Activated naive CD8-positive, alpha-beta T cell treated with anti-CD3 and anti-CD28 coated beads, Interleukin-2, amount 10 ng/mL, durations not matched to agents 7 days and 5 days (primary cell): ENCODE measurements around the gene LRRC75A. TPM values are rescaled to one million over a fixed set of nuclear protein-coding genes. Genes with fewer than 3 reads are reported as not detected.

Experiments
- ATAC-seq: fragments of 150-1000 bp; cut with Tn5 transposase; one replicate; pipeline ENCODE4 v1.10.0; 2021; ENCODE audit warnings: low read depth, moderate library complexity
- POLR2A ChIA-PET: fragments of 350-600 bp; sonication (Branson Sonifier 250); formaldehyde crosslinking; loops from one replicate; lab custom pipeline; 2021; ENCODE audit warnings: antibody characterized with exemption; lab: Charles Lee
- DNase-seq: peaks from one replicate; pipeline ENCODE4 v3.0.0; 2021
- H3K27ac Mint-ChIP-seq: one replicate; pipeline ENCODE4 v1.8.0; 2022; ENCODE audit warnings: mild to moderate bottlenecking, mixed read lengths
- H3K27me3 Mint-ChIP-seq: one replicate; pipeline ENCODE4 v1.8.0; 2022; ENCODE audit warnings: mild to moderate bottlenecking, moderate library complexity, mixed read lengths
- H3K36me3 Mint-ChIP-seq: one replicate; pipeline ENCODE4 v1.8.0; 2021; ENCODE audit warnings: mild to moderate bottlenecking, mixed read lengths
- H3K4me1 Mint-ChIP-seq: one replicate; pipeline ENCODE4 v1.8.0; 2021; ENCODE audit warnings: mixed read lengths
- H3K4me3 Mint-ChIP-seq: one replicate; pipeline ENCODE4 v1.8.0; 2022; ENCODE audit warnings: mild to moderate bottlenecking, moderate library complexity, mixed read lengths
- H3K9me3 Mint-ChIP-seq: one replicate; pipeline ENCODE4 v1.8.0; 2021; ENCODE audit warnings: mixed read lengths
- total RNA-seq, 2 experiments: library from RNA; stranded (reverse); gene quantifications; one replicate each; pipeline ENCODE4 v1.2.3, GENCODE V29; 2021

Gene LRRC75A
- total RNA-seq, 2 experiments from 2014 or later = 5.5 to 6.2 TPM

- H3K4me3 Mint-ChIP-seq = no peak overlapping the region
- H3K27ac Mint-ChIP-seq = no peak overlapping the region
- H3K27me3 Mint-ChIP-seq = no peaks in the 10 kb centered on the region
- H3K9me3 Mint-ChIP-seq = no peaks in the 10 kb centered on the region
- DNase-seq (no peak), ATAC-seq (no peak)
- no peaks in the 10 kb centered on the region for H3K4me1 Mint-ChIP-seq
- POLR2A ChIA-PET = no interaction called here
- H3K36me3 Mint-ChIP-seq = no peaks in the 10 kb centered on the region
These were observed 17.8 kb downstream of the LRRC75A start for GRCh38 chr17:16474012-16474725.

- DNase-seq = no peak
- H3K36me3 Mint-ChIP-seq = no peaks in the 10 kb centered on the region
- no peaks in the 10 kb centered on the region for H3K4me1 Mint-ChIP-seq
- no peak for ATAC-seq
- H3K4me3 Mint-ChIP-seq = no peak overlapping the region
- POLR2A ChIA-PET = no interaction called here
- H3K9me3 Mint-ChIP-seq = no peaks in the 10 kb centered on the region
- H3K27ac Mint-ChIP-seq = no peak overlapping the region
- no peaks in the 10 kb centered on the region for H3K27me3 Mint-ChIP-seq
These were observed 18.7 kb downstream of the LRRC75A start for GRCh38 chr17:16473044-16474011.

GRCh38 chr17:16472539-16472938 is 19.5 kb downstream of the LRRC75A start:
- DNase-seq (no peak), ATAC-seq (no peak)
- POLR2A ChIA-PET = no interaction called here
- no peaks in the 10 kb centered on the region for H3K36me3 Mint-ChIP-seq
- H3K4me1 Mint-ChIP-seq = no peaks in the 10 kb centered on the region
- no peak overlapping the region for H3K4me3 Mint-ChIP-seq
- H3K27me3 Mint-ChIP-seq = no peaks in the 10 kb centered on the region
- no peaks in the 10 kb centered on the region for H3K9me3 Mint-ChIP-seq
- H3K27ac Mint-ChIP-seq = no peak overlapping the region

- Mint-ChIP-seq H3K36me3 (no peaks in the 10 kb centered on the region), H3K27me3 (no peaks in the 10 kb centered on the region), H3K9me3 (no peaks in the 10 kb centered on the region), H3K4me1 (no peaks in the 10 kb centered on the region), H3K27ac (no peak overlapping the region), H3K4me3 (no peak overlapping the region)
- POLR2A ChIA-PET = no interaction called here
- ATAC-seq (no peak), DNase-seq (no peak)
These were observed 20.7 kb downstream of the LRRC75A start for GRCh38 chr17:16471295-16471694.

GRCh38 chr17:16470265-16470664 is 21.7 kb downstream of the LRRC75A start:
- Mint-ChIP-seq H3K27me3 (no peaks in the 10 kb centered on the region), H3K4me1 (no peaks in the 10 kb centered on the region), H3K27ac (no peak overlapping the region), H3K9me3 (no peaks in the 10 kb centered on the region), H3K36me3 (no peaks in the 10 kb centered on the region), H3K4me3 (no peak overlapping the region)
- POLR2A ChIA-PET = no interaction called here
- DNase-seq (no peak), ATAC-seq (no peak)

GRCh38 chr17:16468428-16468992 is 23.5 kb downstream of the LRRC75A start:
- Mint-ChIP-seq H3K9me3 (no peaks in the 10 kb centered on the region), H3K4me3 (no peak overlapping the region)
- POLR2A ChIA-PET = no interaction called here

GRCh38 chr17:16467886-16468285 is 24.1 kb downstream of the LRRC75A start:
- H3K4me1 Mint-ChIP-seq = no peaks in the 10 kb centered on the region
- no peaks in the 10 kb centered on the region for H3K27me3 Mint-ChIP-seq
- no peak overlapping the region for H3K27ac Mint-ChIP-seq
- DNase-seq = no peak
- no peak for ATAC-seq
- no peaks in the 10 kb centered on the region for H3K9me3 Mint-ChIP-seq
- POLR2A ChIA-PET = no interaction called here
- H3K36me3 Mint-ChIP-seq = no peaks in the 10 kb centered on the region
- no peak overlapping the region for H3K4me3 Mint-ChIP-seq

More at GRCh38 chr17:16468428-16468992, 23.5 kb downstream of the LRRC75A start:
- Mint-ChIP-seq H3K4me1 (no peaks in the 10 kb centered on the region), H3K36me3 (no peaks in the 10 kb centered on the region), H3K27ac (no peak overlapping the region), H3K27me3 (no peaks in the 10 kb centered on the region)
- DNase-seq = no peak
- ATAC-seq = no peak

GRCh38 chr17:16467044-16467443 is 24.9 kb downstream of the LRRC75A start:
- POLR2A ChIA-PET = no interaction called here
- H3K27ac Mint-ChIP-seq = no peak overlapping the region
- no peaks in the 10 kb centered on the region for H3K9me3 Mint-ChIP-seq
- ATAC-seq (no peak), DNase-seq (no peak)
- H3K4me3 Mint-ChIP-seq = no peak overlapping the region
- H3K27me3 Mint-ChIP-seq = no peaks in the 10 kb centered on the region
- no peaks in the 10 kb centered on the region for H3K4me1 Mint-ChIP-seq
- no peaks in the 10 kb centered on the region for H3K36me3 Mint-ChIP-seq

GRCh38 chr17:16466407-16466806 is 25.6 kb downstream of the LRRC75A start:
- Mint-ChIP-seq H3K4me1 (no peaks in the 10 kb centered on the region), H3K9me3 (no peaks in the 10 kb centered on the region), H3K27ac (no peak overlapping the region), H3K36me3 (no peaks in the 10 kb centered on the region), H3K27me3 (no peaks in the 10 kb centered on the region), H3K4me3 (no peak overlapping the region)
- no peak for ATAC-seq
- POLR2A ChIA-PET = no interaction called here
- DNase-seq = no peak

- Mint-ChIP-seq H3K9me3 (no peaks in the 10 kb centered on the region), H3K36me3 (no peaks in the 10 kb centered on the region), H3K4me3 (no peak overlapping the region), H3K27ac (no peak overlapping the region), H3K4me1 (no peaks in the 10 kb centered on the region), H3K27me3 (no peaks in the 10 kb centered on the region)
- ATAC-seq = peak; percentile 43
- DNase-seq = no peak
- POLR2A ChIA-PET = no interaction called here
These were observed 26.1 kb downstream of the LRRC75A start for GRCh38 chr17:16465861-16466338.

- no peaks in the 10 kb centered on the region for H3K27me3 Mint-ChIP-seq
- no peaks in the 10 kb centered on the region for H3K4me1 Mint-ChIP-seq
- H3K36me3 Mint-ChIP-seq = no peaks in the 10 kb centered on the region
- H3K4me3 Mint-ChIP-seq = no peak overlapping the region
- POLR2A ChIA-PET = no interaction called here
- no peak overlapping the region for H3K27ac Mint-ChIP-seq
- DNase-seq (no peak), ATAC-seq (no peak)
- no peaks in the 10 kb centered on the region for H3K9me3 Mint-ChIP-seq
These were observed 27.0 kb downstream of the LRRC75A start for GRCh38 chr17:16465052-16465312.

- Mint-ChIP-seq H3K36me3 (no peaks in the 10 kb centered on the region), H3K4me3 (no peak overlapping the region), H3K27me3 (no peaks in the 10 kb centered on the region), H3K4me1 (no peaks in the 10 kb centered on the region), H3K27ac (no peak overlapping the region), H3K9me3 (no peaks in the 10 kb centered on the region)
- POLR2A ChIA-PET = no interaction called here
- DNase-seq (no peak), ATAC-seq (no peak)
These were observed 27.5 kb downstream of the LRRC75A start for GRCh38 chr17:16464303-16465051.
